H1 (cell line): ENCODE results near the gene TTC4. TPM values are rescaled to one million over a fixed set of nuclear protein-coding genes. Genes with fewer than 3 reads are reported as not detected.

ENCODE experiments used
- CTCF ChIA-PET: fragments of 300-600 bp; sonication (Branson Sonifier 250); formaldehyde crosslinking; loops from one replicate; lab custom pipeline; 2021; ENCODE audit not compliant: partially characterized antibody; lab: Charles Lee
- POLR2A ChIA-PET: fragments of 300-600 bp; sonication (Branson Sonifier 250); formaldehyde crosslinking; loops from one replicate; lab custom pipeline; 2021; ENCODE audit warnings: inconsistent platforms; ENCODE audit not compliant: partially characterized antibody; lab: Charles Lee
- DNase-seq, 2 experiments: peaks; one replicate each; pipeline versions ENCODE4 v3.0.0 to v3.0.0-alpha.2; 2010 to 2022; ENCODE audit warnings: low spot score in 2 of 2, low read depth in 1 of 2, mixed read lengths in 1 of 2
- FAIRE-seq: peaks from 2 replicates; lab custom pipeline; 2011; peaks lifted over from hg19 to GRCh38; lab: Jason Lieb, UNC
- H2AFZ ChIP-seq: 2 replicates; pipeline ENCODE4 v1.8.1; 2012; ENCODE audit warnings: low read length, inconsistent platforms
- H2AK5ac ChIP-seq: 2 replicates; pipeline ENCODE4 v1.6.1; 2013; ENCODE audit warnings: low read depth, low read length
- H2BK120ac ChIP-seq: replicated peaks from 2 replicates; pipeline ENCODE3; 2013; ENCODE audit warnings: low read depth, low read length, inconsistent platforms
- H2BK12ac ChIP-seq: 2 replicates; pipeline ENCODE4 v1.6.1; 2013; ENCODE audit warnings: low read depth, low read length
- H2BK15ac ChIP-seq: 2 replicates; pipeline ENCODE4 v1.6.1; 2013; ENCODE audit warnings: low read length
- H2BK20ac ChIP-seq: 2 replicates; pipeline ENCODE4 v1.6.1; 2013; ENCODE audit warnings: low read length
- H2BK5ac ChIP-seq: 2 replicates; pipeline ENCODE4 v1.6.1; 2013; ENCODE audit warnings: low read depth, low read length
- H3K14ac ChIP-seq: 2 replicates; pipeline ENCODE4 v1.6.1; 2013; ENCODE audit warnings: inconsistent platforms; ENCODE audit not compliant: insufficient read length
- H3K18ac ChIP-seq: 2 replicates; pipeline ENCODE4 v1.6.1; 2013; ENCODE audit warnings: low read length; ENCODE audit errors: extremely low read depth
- H3K23ac ChIP-seq: 2 replicates; pipeline ENCODE4 v1.6.1; 2013; ENCODE audit warnings: inconsistent platforms; ENCODE audit not compliant: insufficient read length
- H3K23me2 ChIP-seq: 2 replicates; pipeline ENCODE4 v1.6.1; 2013; ENCODE audit warnings: low read depth, low read length
- H3K27ac ChIP-seq: 2 replicates; pipeline ENCODE4 v1.6.1; 2011; ENCODE audit warnings: low read depth, low read length, inconsistent platforms
- H3K27me3 ChIP-seq, 4 experiments: replicated peaks in 1 of 4; 1 replicate in 1 of 4; 2 replicates in 3 of 4; pipeline versions ENCODE4 v1.6.1 to v1.8.1; 2011 to 2013; ENCODE audit warnings: low read length in 3 of 4, mild to moderate bottlenecking in 3 of 4, inconsistent platforms in 2 of 4, mixed read lengths in 2 of 4, moderate library complexity in 1 of 4; ENCODE audit not compliant: control insufficient read depth in 3 of 4, insufficient read depth in 3 of 4; ENCODE audit errors: extremely low read depth in 1 of 4
- H3K36me3 ChIP-seq, 4 experiments: 2 replicates each; pipeline versions ENCODE4 v1.6.1 to v1.8.1; 2011 to 2013; ENCODE audit warnings: mild to moderate bottlenecking in 4 of 4, low read length in 3 of 4, moderate library complexity in 2 of 4, control low read depth in 1 of 4, inconsistent platforms in 1 of 4; ENCODE audit not compliant: insufficient read depth in 4 of 4, control insufficient read depth in 2 of 4
- H3K4ac ChIP-seq: replicated peaks from 2 replicates; pipeline ENCODE3; 2013; ENCODE audit warnings: low read length, low read depth, mixed read lengths, inconsistent platforms; ENCODE audit not compliant: insufficient read length
- H3K4me1 ChIP-seq, 4 experiments: replicated peaks in 1 of 4; 1 replicate in 1 of 4; 2 replicates in 3 of 4; pipeline versions ENCODE4 v1.6.1 to v1.8.1; 2011 to 2013; ENCODE audit warnings: low read length in 3 of 4, inconsistent platforms in 2 of 4, mixed read lengths in 1 of 4; ENCODE audit not compliant: insufficient read depth in 4 of 4, control insufficient read depth in 3 of 4
- H3K4me2 ChIP-seq, 2 experiments: 2 replicates each; pipeline versions ENCODE4 v1.6.1 to v1.8.1; 2011 to 2013; ENCODE audit warnings: low read depth in 2 of 2, low read length in 2 of 2, control low read depth in 1 of 2, inconsistent platforms in 1 of 2, mild to moderate bottlenecking in 1 of 2; ENCODE audit not compliant: insufficient read depth in 1 of 2
- H3K4me3 ChIP-seq, 4 experiments: fragments of 200-600, 300-600 bp in 1 of 4; sonication (generic), shearing (Covaris generic), sonication (Bioruptor Twin) in 1 of 4; 2 replicates each; pipeline versions ENCODE4 v1.5.1 to v1.8.1; 2011 to 2016; ENCODE audit warnings: low read length in 4 of 4, low read depth in 3 of 4, control low read depth in 2 of 4, inconsistent platforms in 2 of 4, mild to moderate bottlenecking in 2 of 4, mixed read lengths in 1 of 4, moderate library complexity in 1 of 4; ENCODE audit not compliant: insufficient read depth in 2 of 4; ENCODE audit errors: extremely low read depth in 1 of 4
- H3K56ac ChIP-seq: replicated peaks from 2 replicates; pipeline ENCODE3; 2013; ENCODE audit warnings: low read depth, mild to moderate bottlenecking, mixed read lengths, low read length, inconsistent platforms; ENCODE audit not compliant: insufficient read length
- H3K79me1 ChIP-seq: 2 replicates; pipeline ENCODE4 v1.6.1; 2013; ENCODE audit warnings: low read depth, low read length, control low read depth
- H3K79me2 ChIP-seq, 2 experiments: 2 replicates each; pipeline versions ENCODE4 v1.6.1 to v1.8.1; 2012 to 2013; ENCODE audit warnings: low read length in 2 of 2, mild to moderate bottlenecking in 2 of 2, inconsistent platforms in 1 of 2; ENCODE audit not compliant: insufficient read depth in 2 of 2, control insufficient read depth in 1 of 2
- H3K9ac ChIP-seq, 4 experiments: replicated peaks in 1 of 4; 1 replicate in 1 of 4; 2 replicates in 3 of 4; pipeline versions ENCODE4 v1.6.1 to v1.8.1; 2011 to 2013; ENCODE audit warnings: low read depth in 3 of 4, low read length in 3 of 4, control low read depth in 2 of 4, mild to moderate bottlenecking in 2 of 4, moderate library complexity in 2 of 4, inconsistent platforms in 1 of 4; ENCODE audit errors: extremely low read depth in 1 of 4
- H3K9me3 ChIP-seq, 2 experiments: 2 replicates each; pipeline versions ENCODE4 v1.6.1 to v1.8.1; 2012 to 2013; ENCODE audit warnings: mild to moderate bottlenecking in 2 of 2, moderate library complexity in 2 of 2, control low read depth in 1 of 2, inconsistent platforms in 1 of 2, low read depth in 1 of 2, low read length in 1 of 2, mixed read lengths in 1 of 2; ENCODE audit not compliant: insufficient read depth in 2 of 2
- H4K20me1 ChIP-seq, 2 experiments: replicated peaks in 1 of 2; 2 replicates each; pipeline versions ENCODE3 to v1.8.1; 2011 to 2013; ENCODE audit warnings: inconsistent platforms in 2 of 2, low read length in 2 of 2, mild to moderate bottlenecking in 1 of 2; ENCODE audit not compliant: insufficient read depth in 2 of 2, control insufficient read depth in 1 of 2
- H4K5ac ChIP-seq: 2 replicates; pipeline ENCODE4 v1.6.1; 2013; ENCODE audit warnings: low read length, low read depth, mixed read lengths, inconsistent platforms; ENCODE audit not compliant: insufficient read length
- H4K8ac ChIP-seq: 2 replicates; pipeline ENCODE4 v1.8.0; 2013; ENCODE audit warnings: mild to moderate bottlenecking, moderate library complexity, low read length, inconsistent platforms; ENCODE audit not compliant: insufficient read depth; ENCODE audit errors: extremely low read depth
- H4K91ac ChIP-seq: replicated peaks from 2 replicates; pipeline ENCODE3; 2013; ENCODE audit warnings: low read length, mixed read lengths, inconsistent platforms; ENCODE audit not compliant: insufficient read length
- POLR2AphosphoS5 ChIP-seq: IDR thresholded peaks from 2 replicates; pipeline ENCODE4 v1.6.1; 2011; ENCODE audit warnings: low read depth, low read length
- WGBS, 2 experiments: shearing (Covaris generic) in 1 of 2; methylation state at CpG; one replicate each; pipeline versions ENCODE4 v1.1.6 to v1.1.7; 2013 to 2015; ENCODE audit warnings: low lambda C conversion rate in 2 of 2, mixed read lengths in 2 of 2, inconsistent platforms in 1 of 2, low coverage in 1 of 2, missing lambda C conversion rate in 1 of 2; ENCODE audit not compliant: insufficient replicate concordance in 2 of 2, insufficient coverage in 1 of 2, insufficient read length in 1 of 2; ENCODE audit errors: extremely low coverage in 1 of 2, missing lambda C conversion rate in 1 of 2; 5-methylcytosine and 5-hydroxymethylcytosine counted together
- polyA plus RNA-seq, 7 experiments: library from polyadenylated mRNA; depleted of rRNA in 3 of 7; stranded (reverse) in 5 of 7; unstranded in 2 of 7; fragments of >200 nt in 5 of 7; fragments of 200-250 nt in 2 of 7; gene quantifications; 1 replicate in 5 of 7; 2 replicates in 1 of 7; 4 replicates in 1 of 7; pipeline versions ENCODE4 v1.2.1 to v1.2.3, GENCODE V29; 2011 to 2013; ENCODE audit warnings: missing spikeins in 2 of 7, mixed read lengths in 2 of 7
- total RNA-seq: library from RNA; stranded (reverse); fragmentation: NEBNext Ultra II Directional; extraction: Animal tissue kit (Norgen Biotek cat#: 25700); gene quantifications from 2 replicates; pipeline ENCODE4 v1.2.1, GENCODE V29; 2021

The TTC4 gene
- total and polyA plus RNA-seq, 2 of the 8 experiments (the other 6 are each of a cell fraction or from before 2014, with no cell fraction given), result 21.0 to 25.1 TPM

GRCh38 chr1:54754486-54755285 is 39.0 kb downstream of the TTC4 start:
- Histone ChIP-seq H3K4me1 (peaks cover 0 to 5% (median 2%) of the 10 kb centered on the region in 4 experiments; a peak in 4 of 7 replicates), H3K27me3 (no peaks in the 10 kb centered on the region), H3K36me3 (peaks cover 4 to 15% (median 7%) of the 10 kb centered on the region in 4 experiments; a peak in 6 of 8 replicates), H3K27ac (no peak overlapping the region), H3K14ac (no peak overlapping the region), H3K18ac (no peak overlapping the region), H2BK20ac (no peak overlapping the region), H4K91ac (no peak overlapping the region), H3K23ac (no peak overlapping the region), H3K9ac (no peak overlapping the region), H3K4me3 (no peak overlapping the region), H3K23me2 (no peaks in the 10 kb centered on the region), H4K20me1 (no peaks in the 10 kb centered on the region), H3K4ac (no peak overlapping the region), H3K9me3 (no peaks in the 10 kb centered on the region), H3K79me1 (no peaks in the 10 kb centered on the region), H4K8ac (no peak overlapping the region), H2BK120ac (no peak overlapping the region), H2AFZ (no peak overlapping the region), H4K5ac (no peak overlapping the region), H3K4me2 (no peak overlapping the region), H3K56ac (no peak overlapping the region), H2AK5ac (no peak overlapping the region), H2BK5ac (no peak overlapping the region), H3K79me2 (no peaks in the 10 kb centered on the region), H2BK15ac (no peak overlapping the region), H2BK12ac (no peak overlapping the region)
- no peak for FAIRE-seq
- POLR2A ChIA-PET, result interaction anchor here (0.9 to 2.1 kb wide), 3 partner anchors 9 to 207 kb away, joined by 3 to 7 read pairs (median 4); partner anchors contain the start of genes ACOT11 and PARS2
- 96% methylated on average over 13 of the region's 25 CpGs; no CpG with 5 or more reads in 1 of the 2 experiments for WGBS, 2 experiments
- CTCF ChIA-PET, result interaction anchor here (1.4 kb wide), 1 partner anchor 12 kb away, joined by 5 read pairs; no protein-coding TSS in a partner anchor
- DNase-seq, result no peak
- no peak for TF ChIP-seq POLR2AphosphoS5
